ENCODE results near the gene PTPRN2.
"Not testable (repeated sequence)": the region's sequence is repeated elsewhere in the genome, so short reads cannot be mapped to it uniquely, and the experiment has no call there.

The PTPRN2 gene

DNA sequence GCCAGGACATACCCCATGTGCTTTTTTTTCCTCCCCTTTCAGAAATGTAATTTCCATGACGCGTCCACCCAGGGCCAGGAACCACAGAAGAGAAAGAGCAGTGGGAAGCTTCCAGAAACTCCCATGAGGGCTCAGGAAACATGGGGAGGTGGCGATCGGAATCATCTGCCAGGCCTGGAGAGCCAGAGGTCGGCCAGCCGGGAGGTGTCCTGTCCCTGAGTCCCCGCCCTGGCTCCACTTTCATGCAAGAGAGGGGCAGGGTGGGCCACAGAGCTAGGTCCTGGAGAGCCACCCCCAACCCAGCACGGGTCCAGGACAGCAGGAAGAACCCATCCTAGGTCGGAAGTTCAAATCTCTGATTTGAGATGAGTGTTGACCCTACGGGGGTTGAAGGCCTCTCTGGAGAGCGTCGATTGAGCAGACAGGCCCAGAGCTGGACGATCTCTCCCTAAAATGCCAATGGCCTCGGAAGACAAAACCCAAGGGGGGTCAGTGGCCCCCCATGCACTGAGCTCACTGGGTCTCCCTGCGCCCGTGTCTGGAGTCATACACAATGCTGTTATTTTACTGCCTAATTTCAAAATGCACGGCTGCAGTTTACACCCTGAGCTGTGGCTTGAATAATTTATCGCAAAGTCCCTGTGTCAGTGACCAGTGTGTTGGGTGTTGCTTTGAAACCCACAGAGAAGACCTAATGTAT is 594.1 kb downstream of the PTPRN2 start:
- DNase-seq (ENCODE audit: low read depth): no peak

DNA sequence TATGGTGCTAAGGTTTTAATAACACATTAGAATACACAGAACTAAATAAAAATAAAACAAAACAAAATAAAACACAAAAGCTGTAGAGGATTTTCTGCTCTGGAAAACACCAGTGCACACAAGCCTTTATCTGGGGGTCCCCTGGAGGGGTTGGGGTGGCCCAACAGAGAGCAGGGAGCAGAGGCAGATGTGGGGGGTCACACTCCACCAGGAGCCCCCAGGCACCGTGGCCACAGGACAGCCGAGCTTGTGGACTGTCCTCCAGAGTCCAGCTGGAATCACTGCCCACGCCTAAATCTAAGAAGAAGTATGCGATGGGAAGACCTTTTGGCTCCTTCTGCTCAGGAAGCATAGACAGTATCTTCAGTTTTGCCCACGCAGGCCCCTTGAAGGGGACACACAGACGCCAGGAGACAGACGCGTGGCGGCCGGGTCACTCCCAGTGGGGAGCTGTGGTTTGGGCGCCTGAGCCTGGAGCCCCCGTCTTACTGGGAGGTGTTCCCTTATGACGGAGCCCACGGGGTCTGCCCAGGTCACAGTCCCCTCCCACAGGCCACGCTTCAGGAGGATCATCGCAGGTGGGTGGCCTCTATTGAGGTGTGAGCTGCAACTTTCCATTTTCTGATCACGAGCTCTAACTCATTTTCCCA is 595.0 kb downstream of the PTPRN2 start:
- no peak for DNase-seq (ENCODE audit: low read depth)

DNA sequence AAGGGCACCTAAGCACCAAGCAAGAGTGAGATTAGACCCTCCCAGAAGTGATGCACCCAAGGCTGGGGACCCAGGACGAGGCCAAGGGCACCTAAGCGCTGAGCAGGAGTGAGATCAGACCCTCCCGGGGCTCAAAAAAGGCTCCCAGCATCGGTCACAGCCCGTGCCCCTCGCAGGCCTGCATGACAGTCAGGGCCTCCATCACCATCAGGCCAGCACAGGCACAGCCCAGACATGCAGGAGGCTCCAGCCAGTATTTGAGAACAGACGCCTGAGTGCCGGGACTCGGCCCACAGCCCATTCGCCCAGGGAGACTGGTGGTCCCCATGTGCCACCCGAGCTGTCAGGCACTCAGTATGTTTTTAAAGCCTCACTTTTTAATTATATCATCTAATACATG is 595.9 kb downstream of the PTPRN2 start:
- no peak for DNase-seq (ENCODE audit: low read depth)

DNA sequence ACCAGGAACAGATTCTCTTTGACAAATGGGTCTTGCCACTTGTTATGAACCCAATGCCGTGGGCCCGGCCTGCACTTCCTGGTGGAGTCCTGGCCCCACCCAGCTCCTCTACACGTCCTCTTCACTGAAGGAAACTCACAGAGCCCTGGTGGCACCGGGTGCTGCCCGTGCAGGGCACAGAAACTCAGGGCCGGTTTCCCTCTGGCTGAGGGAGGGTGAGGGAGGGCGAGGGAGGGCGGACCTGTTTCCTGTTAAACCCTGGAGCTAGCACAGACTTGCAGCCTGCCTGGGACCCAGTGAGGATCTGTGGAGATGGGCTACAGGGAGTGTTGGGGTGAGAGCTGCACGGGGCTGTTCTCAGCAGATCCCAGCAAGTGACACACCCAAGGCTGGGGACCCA is 596.3 kb downstream of the PTPRN2 start:
- no peak for DNase-seq (ENCODE audit: low read depth)

- no peak for DNase-seq (ENCODE audit: low read depth)
These were observed 596.8 kb downstream of the PTPRN2 start for GRCh38 chr7:157990881-157991250.

DNA sequence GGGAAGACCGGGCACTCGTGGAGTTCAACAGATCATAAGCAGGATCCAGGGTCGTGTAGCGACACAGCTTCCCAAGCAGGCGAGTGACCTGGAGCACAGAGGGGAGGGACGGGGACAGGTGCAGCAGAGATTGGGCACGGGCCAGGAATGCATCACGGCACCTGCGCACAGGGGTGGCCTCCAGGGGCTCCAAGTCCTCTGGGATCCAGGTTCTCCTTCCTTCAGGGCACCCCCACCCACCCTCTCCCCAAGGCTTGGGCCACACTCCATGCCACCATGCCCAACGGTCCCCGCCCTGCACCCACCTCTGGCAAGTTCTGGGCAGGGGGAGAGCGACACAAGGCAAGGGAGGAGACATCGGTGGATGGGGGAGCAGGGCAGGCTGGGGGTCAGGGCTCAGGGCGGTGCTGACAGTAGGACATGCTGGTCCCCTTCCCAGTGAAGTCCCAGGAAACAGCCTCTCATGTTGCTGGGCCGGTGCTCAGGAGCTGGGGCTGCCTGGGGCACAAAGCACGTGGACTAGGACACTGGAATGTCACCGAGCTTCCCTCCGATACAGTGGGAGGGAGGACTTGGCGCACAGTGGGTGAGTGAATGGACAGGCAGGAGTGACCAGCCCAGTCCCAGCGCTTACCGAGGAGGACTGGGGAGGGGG is 597.3 kb downstream of the PTPRN2 start:
- DNase-seq (ENCODE audit: low read depth): no peak

DNA sequence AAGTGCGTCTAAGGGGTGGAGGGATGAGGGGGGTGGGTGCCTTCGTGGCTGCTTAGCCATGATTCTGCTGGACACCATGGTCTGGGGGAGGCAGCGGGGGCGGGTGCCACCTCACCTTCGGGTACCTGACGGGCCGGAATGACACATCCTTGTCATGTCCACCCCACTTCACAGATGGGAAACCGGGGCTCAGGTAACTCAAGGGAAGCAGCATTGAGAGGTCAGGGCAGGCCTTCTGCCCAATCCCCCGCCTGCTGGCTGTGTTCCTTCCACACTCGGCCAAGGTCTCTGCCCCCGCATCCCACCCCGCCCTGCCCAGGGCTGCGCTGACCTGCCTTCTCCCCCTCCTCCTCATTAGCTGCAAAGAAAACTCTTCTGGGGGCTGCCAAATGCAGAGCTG is 598.0 kb downstream of the PTPRN2 start:
- no peak for DNase-seq (ENCODE audit: low read depth)

DNA sequence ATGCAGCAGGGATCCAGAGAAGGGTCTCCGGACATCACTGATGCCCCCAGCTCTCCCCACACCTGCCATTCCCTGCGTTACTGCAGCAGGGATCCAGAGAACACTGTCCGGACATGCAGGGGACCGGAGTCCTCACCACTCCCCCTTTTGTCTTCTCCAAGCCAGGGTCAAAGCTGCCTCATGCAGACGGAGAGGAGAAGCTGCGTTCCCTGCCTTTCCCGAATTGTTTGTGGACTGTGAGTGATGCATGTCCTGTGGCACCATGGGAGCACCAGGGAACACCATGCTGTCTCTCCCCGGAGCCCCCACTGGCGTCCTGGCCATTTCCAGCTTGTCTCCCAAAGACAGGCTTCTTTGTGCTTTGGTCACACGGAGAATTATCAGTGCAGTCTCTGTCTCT is 599.7 kb downstream of the PTPRN2 start:
- no peak for DNase-seq (ENCODE audit: low read depth)

DNA sequence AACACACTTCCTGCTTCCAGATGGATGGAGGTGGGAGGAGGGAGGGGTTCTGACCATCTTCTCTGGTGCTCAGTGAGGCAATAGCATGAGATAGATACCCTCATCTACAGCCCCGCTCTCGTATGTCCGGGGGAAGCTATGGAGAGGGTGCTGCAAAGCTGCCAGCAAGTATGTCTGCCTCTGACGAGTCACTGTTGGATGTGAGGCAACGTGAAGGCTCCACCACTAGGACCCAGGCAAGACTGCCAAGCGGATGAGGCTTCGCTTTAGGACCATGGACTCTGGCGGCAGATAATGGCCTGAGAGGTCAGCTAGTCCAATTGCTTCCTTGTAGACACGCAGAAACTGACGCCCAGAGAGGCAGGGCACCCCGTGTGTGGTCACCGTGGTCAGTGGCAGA is 601.6 kb downstream of the PTPRN2 start:
- no peak for DNase-seq (ENCODE audit: low read depth)

DNA sequence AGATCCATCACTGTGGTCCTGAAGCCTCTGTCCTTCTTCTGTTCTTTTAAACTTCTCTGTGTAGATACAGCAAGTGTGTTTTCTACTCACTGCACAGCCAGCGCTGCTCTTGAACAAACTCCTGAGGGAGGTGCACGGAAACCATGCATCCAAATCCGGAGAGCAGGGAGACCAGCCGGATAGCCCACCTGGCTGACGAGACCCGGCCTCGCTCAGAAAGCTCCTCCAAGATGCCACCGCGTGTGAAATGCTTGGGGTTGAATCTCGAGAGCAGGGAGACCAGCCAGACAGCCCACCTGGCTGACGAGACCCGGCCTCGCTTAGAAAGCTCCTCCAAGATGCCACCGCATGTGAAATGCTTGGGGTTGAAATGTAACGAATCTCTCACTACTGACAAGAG is 602.0 kb downstream of the PTPRN2 start:
- no peak for DNase-seq (ENCODE audit: low read depth)

- DNase-seq (ENCODE audit: low read depth): no peak
These were observed 603.0 kb downstream of the PTPRN2 start for GRCh38 chr7:157984423-157985163.

DNA sequence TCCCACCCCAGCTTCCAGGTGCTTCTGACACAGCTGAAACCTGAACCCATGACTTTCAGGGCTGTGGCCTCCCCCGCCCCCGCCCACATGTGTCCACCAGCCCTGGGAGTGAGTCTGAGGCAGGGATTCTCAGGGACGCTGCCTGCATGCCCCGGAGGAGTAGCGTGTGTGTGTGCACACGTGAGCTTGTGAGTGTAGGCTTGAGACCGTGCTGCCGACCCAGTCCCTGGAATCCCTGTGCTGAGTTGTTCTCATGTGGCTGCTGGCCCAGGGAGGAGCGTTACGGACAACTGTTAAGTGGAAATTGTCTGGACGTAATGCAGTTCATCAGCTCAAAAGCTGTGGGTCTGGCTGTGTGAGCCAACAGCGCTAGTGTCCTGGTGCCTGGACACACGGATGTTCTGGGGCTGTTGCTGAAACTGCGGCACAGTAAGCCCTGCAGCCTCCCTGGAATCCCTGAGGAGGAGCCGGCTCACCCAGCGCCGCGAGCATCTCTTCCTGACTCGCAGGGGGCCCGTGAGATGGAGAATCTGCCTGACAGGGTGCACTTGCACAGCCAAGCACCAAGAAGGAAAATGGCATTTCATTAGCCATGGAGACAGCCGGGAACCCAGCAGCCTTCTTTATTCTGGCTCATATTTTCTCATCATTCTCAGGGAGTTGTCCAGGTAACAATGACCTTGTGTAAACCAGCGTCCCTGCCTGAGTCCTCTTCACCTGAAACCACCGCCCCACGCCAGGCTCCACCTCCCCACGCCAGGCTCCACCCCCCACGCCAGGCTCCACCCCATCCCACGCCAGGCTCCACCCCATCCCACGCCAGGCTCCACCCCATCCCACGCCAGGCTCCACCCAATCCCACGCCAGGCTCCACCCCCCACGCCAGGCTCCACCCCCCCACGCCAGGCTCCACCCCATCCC is 603.9 kb downstream of the PTPRN2 start:
- no peak for DNase-seq (ENCODE audit: low read depth)

GRCh38 chr7:157981778-157982177 is 605.8 kb downstream of the PTPRN2 start:
- no peak for DNase-seq (ENCODE audit: low read depth)

- no peak for DNase-seq (ENCODE audit: low read depth)
These were observed 606.8 kb downstream of the PTPRN2 start for GRCh38 chr7:157980774-157981173.

DNA sequence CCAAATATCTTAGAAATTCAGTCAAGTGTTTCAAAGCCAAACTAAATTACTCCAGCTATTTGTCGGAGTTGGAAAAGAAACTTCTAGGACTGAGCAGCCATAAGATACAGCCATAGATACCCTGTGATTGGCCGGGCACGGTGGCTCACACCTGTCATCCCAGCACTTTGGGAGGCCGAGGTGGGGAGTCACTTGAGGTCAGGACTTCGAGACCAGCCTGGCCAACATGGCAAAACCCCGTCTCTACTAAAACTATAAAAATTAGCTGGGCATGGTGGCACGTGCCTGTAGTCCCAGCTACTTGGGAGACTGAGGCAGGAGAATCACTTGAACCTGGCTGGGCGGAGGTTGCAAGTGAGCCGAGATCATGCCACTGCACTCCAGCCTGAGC is 607.3 kb downstream of the PTPRN2 start:
- DNase-seq (ENCODE audit: low read depth): not testable (repeated sequence)

- no peak for DNase-seq (ENCODE audit: low read depth)
These were observed 607.8 kb downstream of the PTPRN2 start for GRCh38 chr7:157979636-157980340.

DNA sequence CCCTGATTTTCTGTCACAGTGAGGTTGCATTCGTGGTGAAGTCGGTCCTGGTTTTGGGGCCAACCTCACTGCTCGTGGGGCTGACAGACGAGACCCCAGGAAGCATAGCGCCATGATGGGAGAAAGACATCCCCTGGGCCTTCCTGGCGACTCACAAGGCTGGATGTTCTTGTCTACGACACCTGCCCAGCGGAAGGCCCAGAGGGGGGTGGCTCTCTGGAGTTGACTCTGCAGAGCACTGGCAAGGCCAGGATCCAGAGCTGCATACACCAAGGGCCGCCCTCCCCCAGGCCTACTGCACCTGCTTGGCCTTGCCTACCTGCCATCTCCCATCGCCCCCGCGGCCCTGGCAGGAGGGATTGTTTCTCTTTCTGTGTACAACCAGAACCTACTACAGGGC is 608.9 kb downstream of the PTPRN2 start:
- no peak for DNase-seq (ENCODE audit: low read depth)

DNA sequence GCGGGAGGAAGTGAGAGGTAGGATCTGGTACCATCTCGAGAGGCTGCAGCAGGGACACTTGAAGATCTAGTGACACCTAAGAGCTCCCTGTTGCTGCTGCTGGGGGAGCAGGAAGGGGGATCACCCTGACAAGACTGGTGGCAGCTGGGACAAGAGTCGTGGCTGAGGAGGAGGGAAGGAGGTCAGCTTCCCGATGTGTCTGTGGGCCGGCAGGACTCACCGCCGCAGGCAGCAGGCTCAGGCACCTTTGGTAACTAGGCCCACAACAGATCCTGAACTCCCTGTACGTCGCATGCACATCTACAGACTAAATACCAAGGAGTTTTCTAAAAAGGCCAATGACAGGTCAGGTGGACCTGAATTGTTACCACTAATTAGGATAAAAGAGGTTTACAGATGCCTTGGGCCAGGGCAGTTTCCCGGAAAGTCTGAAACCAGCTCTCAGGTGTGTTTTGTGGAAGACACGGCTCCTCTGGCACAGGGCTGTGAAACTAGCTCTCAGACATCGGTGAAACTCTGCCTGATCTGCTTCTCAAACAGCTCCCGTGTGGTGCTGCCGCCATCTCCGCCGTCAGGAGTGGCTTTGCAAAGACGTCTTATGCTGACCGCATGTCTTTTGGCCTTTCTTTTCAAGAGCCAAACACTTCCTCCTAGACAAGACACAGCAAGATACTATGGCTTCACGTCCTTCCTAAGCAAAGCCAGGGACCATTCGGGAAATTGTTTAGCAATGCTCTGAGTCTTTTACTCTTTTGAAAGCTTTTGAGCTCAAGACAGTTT is 609.7 kb downstream of the PTPRN2 start:
- no peak for DNase-seq (ENCODE audit: low read depth)

DNA sequence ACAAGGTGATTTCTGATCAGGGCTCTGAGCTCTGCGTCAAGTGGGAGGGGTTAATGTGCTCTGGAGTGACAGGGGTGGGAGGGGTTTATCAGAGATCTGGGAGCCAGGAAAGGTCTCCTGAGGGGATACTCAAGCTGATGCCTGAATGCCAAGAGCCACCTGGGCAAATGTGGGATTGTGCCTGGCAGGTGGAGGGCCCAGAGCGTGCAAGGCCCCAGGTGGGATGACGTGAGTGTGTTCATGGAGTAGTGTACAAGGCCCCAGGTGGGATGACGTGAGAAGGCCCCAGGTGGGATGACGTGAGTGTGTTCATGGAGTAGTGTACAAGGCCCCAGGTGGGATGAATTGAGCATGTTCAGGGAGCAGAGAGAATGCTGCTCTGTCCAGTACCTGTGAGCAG is 610.3 kb downstream of the PTPRN2 start:
- DNase-seq (ENCODE audit: low read depth): no peak

DNA sequence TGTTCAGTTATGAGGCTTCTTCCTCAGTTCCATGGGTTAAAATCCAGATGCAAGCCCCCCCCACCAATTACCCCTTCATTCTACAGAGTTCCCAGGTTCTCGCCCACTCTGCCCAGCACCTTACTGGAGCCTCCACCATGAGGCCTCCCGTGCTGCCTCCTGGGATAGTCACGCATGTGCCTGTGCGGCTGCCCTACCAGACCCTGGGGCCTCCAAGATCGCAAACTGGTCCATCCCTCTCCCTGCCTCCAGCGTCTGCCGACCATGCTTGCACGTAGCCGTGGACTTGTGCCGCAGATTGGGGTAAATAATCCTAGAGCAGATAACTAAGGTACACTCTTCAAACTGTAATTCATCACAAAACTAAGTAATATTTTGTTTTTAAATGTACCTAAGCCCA is 611.2 kb downstream of the PTPRN2 start:
- DNase-seq (ENCODE audit: low read depth): no peak

All from HS-5 (cell line).